K562 (cell line): ENCODE results near the gene MICALL2. TPM values are rescaled to one million over a fixed set of nuclear protein-coding genes. Genes with fewer than 3 reads are reported as not detected.

Experiments used
- ATF2 ChIP-seq: sonication (generic); formaldehyde crosslinking; IDR thresholded peaks from 2 replicates; pipeline ENCODE4 v1.8.1; 2022; ENCODE audit warnings: missing genetic modification reagents
- CBX1 ChIP-seq: sonication (generic); IDR thresholded peaks from 2 replicates; pipeline ENCODE4 v1.6.1; 2016; ENCODE audit warnings: antibody characterized with exemption, low read depth, mild to moderate bottlenecking
- DIDO1 ChIP-seq: fragments of 450-650 bp; IDR thresholded peaks from 2 replicates; pipeline ENCODE4 v1.6.1; 2016; ENCODE audit warnings: low read depth, missing biosample characterization, missing genetic modification characterization
- ELK1 ChIP-seq: sonication (generic); formaldehyde crosslinking; IDR thresholded peaks from 2 replicates; pipeline ENCODE4 v1.8.1; 2022; ENCODE audit warnings: missing genetic modification reagents
- HCFC1 ChIP-seq: IDR thresholded peaks from 2 replicates; pipeline ENCODE4 v1.6.1; 2012; ENCODE audit warnings: low read depth, low read length, improper control_type of control experiment
- LEF1 ChIP-seq: fragments of 450-650 bp; IDR thresholded peaks from 2 replicates; pipeline ENCODE4 v1.6.1; 2016; ENCODE audit warnings: mild to moderate bottlenecking
- MAX ChIP-seq: sonication (generic); formaldehyde crosslinking; IDR thresholded peaks from 2 replicates; pipeline ENCODE4 v1.9.0; 2022; ENCODE audit warnings: mild to moderate bottlenecking, missing genetic modification reagents
- MXI1 ChIP-seq: IDR thresholded peaks from 2 replicates; pipeline ENCODE4 v1.6.1; 2011; ENCODE audit warnings: low read depth, mild to moderate bottlenecking, improper control_type of control experiment, low read length
- NCOA1 ChIP-seq: fragments of 450-650 bp; IDR thresholded peaks from 2 replicates; pipeline ENCODE4 v1.6.1; 2016; ENCODE audit warnings: low read depth
- NKRF ChIP-seq: fragments of 450-650 bp; IDR thresholded peaks from 2 replicates; pipeline ENCODE4 v1.6.1; 2016; ENCODE audit warnings: borderline replicate concordance
- SRSF1 ChIP-seq: fragments of 200-400 bp; formaldehyde crosslinking; IDR thresholded peaks from 2 replicates; pipeline ENCODE4 v1.6.1; 2017; ENCODE audit warnings: mild to moderate bottlenecking, low read depth, low read length, moderate library complexity
- TAF15 ChIP-seq: fragments of 200-400 bp; formaldehyde crosslinking; IDR thresholded peaks from 2 replicates; pipeline ENCODE4 v1.6.1; 2017; ENCODE audit warnings: mild to moderate bottlenecking, low read depth, low read length, moderate library complexity
- TAL1 ChIP-seq: fragments of 450-650 bp; IDR thresholded peaks from 2 replicates; pipeline ENCODE4 v1.6.1; 2016; ENCODE audit warnings: mild to moderate bottlenecking
- TBL1XR1 ChIP-seq, 2 experiments: IDR thresholded peaks; 2 replicates each; pipeline ENCODE4 v1.6.1; 2012; ENCODE audit warnings: improper control_type of control experiment in 2 of 2, low read length in 2 of 2, mild to moderate bottlenecking in 1 of 2
- ZBED1 ChIP-seq: IDR thresholded peaks from 2 replicates; pipeline ENCODE4 v1.6.1; 2014
- ZBTB17 ChIP-seq: fragments of 450-650 bp; formaldehyde crosslinking; IDR thresholded peaks from 2 replicates; pipeline ENCODE4 v1.4.0; 2020; ENCODE audit warnings: mild to moderate bottlenecking
- ZFX ChIP-seq: sonication (generic); formaldehyde crosslinking; IDR thresholded peaks from 2 replicates; pipeline ENCODE4 v1.8.0; 2022; ENCODE audit warnings: mild to moderate bottlenecking, missing genetic modification reagents, moderate library complexity
- ZNF592 ChIP-seq: fragments of 450-650 bp; IDR thresholded peaks from 2 replicates; pipeline ENCODE4 v1.6.1; 2017; ENCODE audit warnings: antibody characterized with exemption, mild to moderate bottlenecking
- polyA plus RNA-seq, 8 experiments: library from polyadenylated mRNA; depleted of rRNA in 4 of 8; stranded (reverse) in 5 of 8; unstranded in 3 of 8; fragments of >200 nt; fragmentation: Nextera tagmentation in 2 of 8; fragmentation: Illumina TruSeq in 1 of 8; extraction: Ambion mirVana in 2 of 8; extraction: Trizol in 1 of 8; gene quantifications; 2 replicates each; pipeline versions ENCODE4 v1.2.1 to v1.2.3, GENCODE V29; 2011 to 2014; ENCODE audit warnings: inconsistent platforms in 1 of 8, missing spikeins in 1 of 8
- total RNA-seq, 7 experiments: library from RNA; depleted of rRNA in 6 of 7; stranded (reverse); fragments of >200 nt in 6 of 7; fragmentation: Illumina TruSeq in 2 of 7; extraction: Trizol in 2 of 7; gene quantifications; 2 replicates each; pipeline versions ENCODE4 v1.2.1 to v1.2.3, GENCODE V29; 2011 to 2021; ENCODE audit warnings: low replicate concordance in 1 of 7

Gene MICALL2
- total and polyA plus RNA-seq, 9 of the 15 experiments (the other 6 are each of a cell fraction or from before 2014, with no cell fraction given), result 1.8 to 103 (median 17.0) TPM

- TF ChIP-seq NKRF (no peak; the same call in 1 of the 2 replicates), LEF1 (no peak), TAF15 (no peak), TAL1 (no peak), NCOA1 (no peak), ATF2 (CRISPR knock-in tag) (no peak), ZNF592 (peak; percentile 82), ZFX (CRISPR knock-in tag) (peak; percentile 86), SRSF1 (no peak), MAX (CRISPR knock-in tag) (peak; percentile 70), MXI1 (no peak), CBX1 (peak; percentile 61; the same call in 1 of the 2 replicates), DIDO1 (tag) (peak; percentile 56; the same call in 1 of the 2 replicates), HCFC1 (peak; percentile 85), ZBTB17 (CRISPR knock-in tag) (0 out of 2 replicates have a peak, but pooled peaks have one; percentile 22), TBL1XR1 (IDR thresholded peaks at IDR 0.05; ENCODE audit: low read length in 2 of 2) (peak in 1 of 2 experiments; percentile 63; a peak in 1 of 4 replicates), ZBED1 (no peak), ELK1 (CRISPR knock-in tag) (no peak)
Observed at GRCh38 chr7:1503816-1504775, 44.8 kb upstream of the MICALL2 start, which contains the start of gene INTS1 (continued).
